HT-29 (cell line): ENCODE data around the gene VPS16. TPM values are rescaled to one million over a fixed set of nuclear protein-coding genes. Genes with fewer than 3 reads are reported as not detected.
"Not testable (repeated sequence)": the region's sequence is repeated elsewhere in the genome, so short reads cannot be mapped to it uniquely, and the experiment has no call there.

Source experiments
- DNase-seq: peaks from one replicate; pipeline ENCODE4 v3.0.0-alpha.2; 2015; ENCODE audit warnings: low spot score
- total RNA-seq: library from RNA; depleted of rRNA; stranded (reverse); fragments of >200 nt; shearing (Covaris generic); gene quantifications from 2 replicates; pipeline ENCODE4 v1.2.3, GENCODE V29; 2014

VPS16 gene
- total RNA-seq, 1 experiment from 2014 or later, result 36.0 TPM

GRCh38 chr20:2807019-2807418 lies 33.5 kb upstream of the VPS16 start:
- no peak for DNase-seq

- DNase-seq, result not testable (repeated sequence)
Measured at GRCh38 chr20:2807929-2808328, 32.6 kb upstream of the VPS16 start.

GRCh38 chr20:2809690-2810089 lies 30.9 kb upstream of the VPS16 start:
- DNase-seq, result no peak

- DNase-seq, result no peak
Measured at GRCh38 chr20:2812189-2812588, 28.4 kb upstream of the VPS16 start.

GRCh38 chr20:2814076-2814475 lies 26.5 kb upstream of the VPS16 start:
- no peak for DNase-seq

GRCh38 chr20:2814587-2815051 lies 25.9 kb upstream of the VPS16 start, which contains the start of gene C20orf141:
Gene C20orf141 (plus strand): TSS chr20:2814987. CDS start chr20:2815185, 198 bp downstream.
- DNase-seq, result no peak

- no peak for DNase-seq
Measured at GRCh38 chr20:2815242-2815900, 25.2 kb upstream of the VPS16 start.

GRCh38 chr20:2816030-2816582 lies 24.4 kb upstream of the VPS16 start, which contains the start of gene TMEM239:
Gene TMEM239 (plus strand): TSS chr20:2816364. CDS start chr20:2816555, 191 bp downstream.
- DNase-seq, result no peak

- DNase-seq, result no peak
Measured at GRCh38 chr20:2816583-2817340, 23.8 kb upstream of the VPS16 start.

GRCh38 chr20:2817341-2817726 lies 23.2 kb upstream of the VPS16 start:
- DNase-seq, result no peak

GRCh38 chr20:2817891-2818595 lies 22.5 kb upstream of the VPS16 start:
- no peak for DNase-seq

- no peak for DNase-seq
Measured at GRCh38 chr20:2820084-2820895, 20.3 kb upstream of the VPS16 start.

GRCh38 chr20:2820896-2821869 lies 19.4 kb upstream of the VPS16 start:
- no peak for DNase-seq

GRCh38 chr20:2822073-2822472 lies 18.5 kb upstream of the VPS16 start:
- DNase-seq, result no peak

- DNase-seq, result no peak
Measured at GRCh38 chr20:2825761-2826160, 14.8 kb upstream of the VPS16 start.

GRCh38 chr20:2826655-2827054 lies 13.9 kb upstream of the VPS16 start:
- no peak for DNase-seq

- no peak for DNase-seq
Measured at GRCh38 chr20:2829376-2829775, 11.2 kb upstream of the VPS16 start.

GRCh38 chr20:2831206-2831605 lies 9.3 kb upstream of the VPS16 start:
- not testable (repeated sequence) for DNase-seq

GRCh38 chr20:2833761-2834160 lies 6.8 kb upstream of the VPS16 start:
- DNase-seq, result no peak
